Measurements from ENCODE around the gene TRAPPC11.

Gene TRAPPC11

DNA sequence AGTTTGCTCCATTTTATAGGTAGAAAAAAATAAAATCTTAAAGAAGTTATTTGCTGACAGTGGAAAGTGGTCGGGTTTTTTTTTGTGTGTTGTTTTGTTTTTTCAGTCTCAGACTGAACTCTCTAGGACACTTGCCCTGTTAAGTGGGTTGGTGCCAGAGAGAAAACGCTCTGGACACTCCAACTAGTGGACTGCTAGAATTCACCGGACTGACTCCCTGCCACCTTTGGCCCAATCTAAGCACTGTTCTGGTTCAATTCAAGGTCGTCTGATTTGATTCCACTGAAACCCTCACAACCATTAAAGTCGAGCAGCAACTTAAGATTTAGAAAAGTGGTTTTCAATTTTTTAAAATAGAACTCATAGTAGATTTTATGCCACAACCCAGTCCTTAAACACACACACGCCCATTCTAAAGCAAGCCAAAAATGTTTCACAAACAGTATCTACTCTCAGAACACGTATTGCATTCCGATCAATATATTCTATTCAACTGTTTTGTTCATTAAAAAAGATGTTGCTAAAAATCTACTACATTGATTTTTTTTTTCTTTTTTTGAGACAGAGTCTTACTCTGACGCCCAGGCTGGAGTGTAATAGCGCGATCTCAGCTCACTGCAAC lies 27.4 kb upstream of the TRAPPC11 start:
- no peaks in the 10 kb centered on the region for H3K27me3 Mint-ChIP-seq
- no peak overlapping the region for H3K4me3 Mint-ChIP-seq
- peaks cover 6% of the 10 kb centered on the region for H3K4me1 Mint-ChIP-seq (ENCODE audit: low read depth)
- no peaks in the 10 kb centered on the region for H3K9me3 Mint-ChIP-seq
- no peaks in the 10 kb centered on the region for H3K36me3 Mint-ChIP-seq (ENCODE audit: low read depth)
- H3K27ac Mint-ChIP-seq, result no peak overlapping the region
- intact Hi-C loops (cut with micrococcal nuclease), result no loop called here

DNA sequence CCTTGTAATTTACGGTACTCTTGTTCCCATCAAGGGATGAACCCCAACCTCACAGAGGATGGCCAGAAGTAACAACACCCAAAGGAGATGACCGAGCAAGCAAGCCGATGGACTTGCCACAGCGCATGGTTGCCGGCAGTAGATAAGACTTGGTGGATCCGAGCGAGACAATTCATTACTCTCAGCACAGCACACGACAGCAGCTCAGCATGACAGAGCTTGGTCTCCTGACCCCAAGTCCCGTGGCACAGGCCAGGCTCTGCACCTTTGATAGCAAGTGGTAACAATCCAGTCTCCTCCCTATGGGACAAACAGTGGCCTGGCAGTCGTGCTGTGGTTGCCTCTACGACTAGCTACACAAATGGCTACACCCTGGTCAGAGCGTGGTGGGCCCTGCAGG lies 26.4 kb upstream of the TRAPPC11 start:
- intact Hi-C loops (cut with micrococcal nuclease), result no loop called here
- Mint-ChIP-seq H3K27ac (no peak overlapping the region), H3K27me3 (no peaks in the 10 kb centered on the region), H3K4me1 (ENCODE audit: low read depth) (peaks cover 6% of the 10 kb centered on the region), H3K9me3 (no peaks in the 10 kb centered on the region), H3K4me3 (no peak overlapping the region), H3K36me3 (ENCODE audit: low read depth) (no peaks in the 10 kb centered on the region)

DNA sequence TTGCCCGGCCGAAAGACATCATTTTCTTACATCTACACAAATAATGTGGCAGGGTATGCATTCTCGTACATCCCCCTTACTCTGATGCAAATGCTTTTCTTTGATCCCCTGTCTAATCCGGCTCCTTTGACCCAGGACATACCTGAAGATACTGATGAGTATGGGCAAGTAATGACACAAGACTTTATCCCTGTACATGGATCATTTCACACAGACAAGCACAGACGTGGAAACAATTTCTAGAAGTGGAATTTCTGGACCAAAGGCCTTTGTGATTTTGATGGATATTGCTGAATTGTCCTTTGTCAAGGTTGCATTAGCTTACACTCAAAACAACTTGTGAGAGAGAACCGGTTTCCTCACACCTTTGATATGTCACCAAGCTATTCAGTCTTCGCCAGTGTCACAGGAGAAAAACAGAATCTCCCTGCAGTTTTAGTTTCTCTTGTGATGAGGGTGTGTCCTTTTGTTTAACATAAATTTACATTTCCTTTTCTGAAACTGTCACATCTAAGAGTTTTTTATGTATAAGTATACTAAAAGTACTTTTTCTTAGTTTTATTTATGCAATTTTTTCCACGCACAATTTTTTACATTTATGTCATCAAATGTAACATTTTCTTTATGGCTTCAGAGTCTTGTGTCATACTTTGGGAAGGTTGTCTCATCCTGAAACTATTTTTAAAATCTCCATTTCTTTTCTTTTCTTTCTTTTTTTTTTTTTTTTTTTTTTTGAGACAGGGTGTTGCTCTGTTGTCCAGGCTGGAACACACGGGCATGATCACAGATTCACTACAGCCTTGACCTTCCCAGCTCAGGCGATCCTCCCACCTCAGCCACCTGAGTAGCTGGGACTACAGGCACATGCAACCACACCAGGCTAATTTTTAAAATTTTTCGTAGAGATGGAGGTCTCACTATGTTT lies 25.4 kb upstream of the TRAPPC11 start:
- Mint-ChIP-seq H3K4me3 (no peak overlapping the region), H3K27me3 (no peaks in the 10 kb centered on the region), H3K27ac (no peak overlapping the region), H3K9me3 (no peaks in the 10 kb centered on the region), H3K36me3 (ENCODE audit: low read depth) (peaks cover 1% of the 10 kb centered on the region), H3K4me1 (ENCODE audit: low read depth) (peaks cover 6% of the 10 kb centered on the region)
- intact Hi-C loops (cut with micrococcal nuclease), result no loop called here

DNA sequence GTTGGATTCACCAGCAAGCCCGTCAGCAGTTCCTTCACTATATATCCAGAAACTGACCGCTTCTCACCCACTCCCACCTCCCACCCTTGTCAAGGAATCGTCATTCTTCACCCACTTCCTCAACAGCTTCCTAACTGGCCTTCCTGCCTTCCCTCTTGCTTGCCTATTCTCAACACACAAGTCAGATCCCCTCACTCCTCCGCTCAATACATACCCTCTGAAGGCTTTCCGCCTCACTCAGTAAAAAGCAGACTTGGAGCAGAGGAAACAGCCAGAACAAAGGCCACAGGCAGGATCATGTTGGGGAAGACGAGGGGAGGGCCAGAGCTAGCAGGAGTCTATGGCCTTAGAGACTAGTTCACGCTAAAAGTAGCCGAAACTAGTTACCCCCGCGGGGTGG lies 23.8 kb upstream of the TRAPPC11 start:
- Mint-ChIP-seq H3K4me1 (ENCODE audit: low read depth) (peaks cover 6% of the 10 kb centered on the region), H3K4me3 (no peak overlapping the region), H3K9me3 (no peaks in the 10 kb centered on the region), H3K27me3 (no peaks in the 10 kb centered on the region), H3K36me3 (ENCODE audit: low read depth) (peaks cover 8% of the 10 kb centered on the region), H3K27ac (no peak overlapping the region)
- intact Hi-C loops (cut with micrococcal nuclease), result no loop called here

DNA sequence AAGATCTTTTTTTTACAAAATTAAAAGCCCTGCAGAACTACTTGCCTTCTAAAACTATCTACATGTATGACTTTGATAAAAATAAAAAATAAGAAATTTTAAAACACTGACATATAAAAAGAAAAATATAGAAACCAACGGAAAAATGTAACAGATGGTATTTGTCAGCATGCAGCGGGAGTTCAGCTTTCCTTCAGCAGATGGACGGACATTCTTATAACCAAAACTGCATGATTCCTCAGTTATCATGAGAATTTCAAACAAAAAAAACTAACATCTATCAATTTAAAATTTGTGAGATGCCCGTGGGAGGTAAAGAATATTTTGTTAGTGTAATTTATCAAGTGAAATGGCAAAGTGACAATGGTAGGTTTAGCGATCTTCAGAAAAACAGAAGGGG lies 23.4 kb upstream of the TRAPPC11 start:
- Mint-ChIP-seq H3K27ac (no peak overlapping the region), H3K4me1 (ENCODE audit: low read depth) (peaks cover 6% of the 10 kb centered on the region)
- intact Hi-C loops (cut with micrococcal nuclease), result no loop called here

DNA sequence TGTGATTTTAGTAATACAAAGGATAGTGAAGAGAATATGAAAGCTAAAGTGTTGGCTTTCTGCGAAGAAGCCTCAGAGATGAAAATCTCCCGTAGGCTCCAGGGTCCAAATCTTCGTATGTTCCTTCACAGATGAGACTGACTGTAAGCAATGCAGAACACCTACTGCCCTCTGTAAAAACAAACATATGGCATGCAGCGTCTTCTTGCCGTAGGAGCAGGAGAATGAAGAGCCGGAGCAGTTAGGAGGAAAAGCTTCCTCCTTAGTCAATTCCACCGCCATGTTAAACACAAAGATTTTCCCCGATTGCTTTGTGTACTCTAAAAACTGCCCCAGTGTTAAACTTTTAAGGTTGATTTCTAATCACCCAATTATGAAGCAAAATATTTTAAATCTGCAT lies 22.6 kb upstream of the TRAPPC11 start:
- H3K4me3 Mint-ChIP-seq, result no peak overlapping the region
- H3K27ac Mint-ChIP-seq, result no peak overlapping the region
- peaks cover 6% of the 10 kb centered on the region for H3K4me1 Mint-ChIP-seq (ENCODE audit: low read depth)
- H3K9me3 Mint-ChIP-seq, result no peaks in the 10 kb centered on the region
- no peaks in the 10 kb centered on the region for H3K27me3 Mint-ChIP-seq
- intact Hi-C loops (cut with micrococcal nuclease), result no loop called here
- peaks cover 12% of the 10 kb centered on the region for H3K36me3 Mint-ChIP-seq (ENCODE audit: low read depth)

More for the DNA sequence above, 23.4 kb upstream of the TRAPPC11 start:
- H3K4me3 Mint-ChIP-seq, result no peak overlapping the region
- no peaks in the 10 kb centered on the region for H3K9me3 Mint-ChIP-seq
- H3K36me3 Mint-ChIP-seq (ENCODE audit: low read depth), result peaks cover 8% of the 10 kb centered on the region
- no peaks in the 10 kb centered on the region for H3K27me3 Mint-ChIP-seq

DNA sequence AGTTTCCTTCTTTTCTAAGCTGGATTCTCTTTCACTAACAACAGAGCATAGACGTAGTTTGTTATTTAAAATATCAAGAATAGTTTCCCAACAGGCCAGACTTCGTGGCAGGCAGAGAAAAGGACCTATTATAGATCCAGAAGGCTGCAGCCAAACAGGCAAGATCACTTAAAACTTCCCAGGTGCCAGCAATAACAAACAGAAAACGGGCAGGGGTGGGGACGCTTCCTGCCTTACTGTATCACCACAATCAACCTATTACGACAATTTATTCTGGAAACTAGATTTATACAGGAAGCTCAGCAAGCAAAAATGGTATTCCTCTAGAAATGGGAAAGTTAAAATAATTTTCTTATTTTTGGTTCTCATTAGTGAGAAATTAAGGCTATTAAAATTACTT lies 22.2 kb upstream of the TRAPPC11 start:
- Mint-ChIP-seq H3K27ac (no peak overlapping the region), H3K36me3 (ENCODE audit: low read depth) (peaks cover 16% of the 10 kb centered on the region), H3K27me3 (no peaks in the 10 kb centered on the region), H3K4me1 (ENCODE audit: low read depth) (peaks cover 6% of the 10 kb centered on the region), H3K9me3 (no peaks in the 10 kb centered on the region), H3K4me3 (no peak overlapping the region)
- intact Hi-C loops (cut with micrococcal nuclease), result no loop called here

DNA sequence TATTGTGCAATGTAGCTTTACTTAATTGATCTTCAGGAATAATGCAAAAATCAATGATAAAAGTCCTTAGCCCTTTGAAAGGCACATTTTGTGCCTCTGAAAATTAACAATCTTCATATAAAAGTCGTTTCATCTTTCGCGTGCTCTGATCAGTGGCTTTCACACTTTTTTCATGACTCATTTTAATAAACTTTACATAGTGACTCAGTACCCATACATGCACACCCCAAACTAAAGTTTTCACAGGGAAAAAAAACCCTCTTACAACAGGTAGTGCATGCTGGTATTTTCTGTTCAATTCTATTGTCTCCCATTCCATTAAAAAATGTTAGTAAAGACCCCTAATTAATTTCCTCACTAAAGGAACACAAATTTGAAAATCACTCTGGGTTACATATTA lies 21.6 kb upstream of the TRAPPC11 start:
- Mint-ChIP-seq H3K9me3 (no peaks in the 10 kb centered on the region), H3K4me3 (no peak overlapping the region), H3K36me3 (ENCODE audit: low read depth) (peaks cover 20% of the 10 kb centered on the region), H3K27me3 (no peaks in the 10 kb centered on the region), H3K4me1 (ENCODE audit: low read depth) (peaks cover 6% of the 10 kb centered on the region), H3K27ac (no peak overlapping the region)
- intact Hi-C loops (cut with micrococcal nuclease), result no loop called here

DNA sequence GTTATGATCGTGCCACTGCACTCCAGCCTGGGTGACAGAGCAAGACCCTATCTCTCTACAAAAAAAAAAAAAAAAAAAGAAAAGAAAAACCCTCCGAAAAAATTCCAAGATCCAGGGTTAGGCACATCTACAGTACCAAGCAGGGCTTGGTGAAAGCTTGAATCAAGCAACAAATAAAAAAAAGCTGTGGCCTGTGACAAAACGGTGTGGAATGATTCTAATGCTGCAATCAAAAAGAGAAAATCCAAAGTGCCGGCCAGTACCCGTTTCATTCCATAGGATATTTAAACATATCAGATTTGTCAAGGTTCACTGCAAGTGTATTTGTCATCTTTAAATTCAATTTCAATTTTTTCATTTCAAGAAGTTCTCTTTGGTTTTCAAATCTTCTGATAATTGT lies 20.7 kb upstream of the TRAPPC11 start:
- H3K27me3 Mint-ChIP-seq, result no peaks in the 10 kb centered on the region
- H3K27ac Mint-ChIP-seq, result no peak overlapping the region
- peaks cover 28% of the 10 kb centered on the region for H3K36me3 Mint-ChIP-seq (ENCODE audit: low read depth)
- intact Hi-C loops (cut with micrococcal nuclease), result no loop called here
- H3K4me1 Mint-ChIP-seq (ENCODE audit: low read depth), result peaks cover 6% of the 10 kb centered on the region
- H3K9me3 Mint-ChIP-seq, result no peaks in the 10 kb centered on the region
- H3K4me3 Mint-ChIP-seq, result no peak overlapping the region

DNA sequence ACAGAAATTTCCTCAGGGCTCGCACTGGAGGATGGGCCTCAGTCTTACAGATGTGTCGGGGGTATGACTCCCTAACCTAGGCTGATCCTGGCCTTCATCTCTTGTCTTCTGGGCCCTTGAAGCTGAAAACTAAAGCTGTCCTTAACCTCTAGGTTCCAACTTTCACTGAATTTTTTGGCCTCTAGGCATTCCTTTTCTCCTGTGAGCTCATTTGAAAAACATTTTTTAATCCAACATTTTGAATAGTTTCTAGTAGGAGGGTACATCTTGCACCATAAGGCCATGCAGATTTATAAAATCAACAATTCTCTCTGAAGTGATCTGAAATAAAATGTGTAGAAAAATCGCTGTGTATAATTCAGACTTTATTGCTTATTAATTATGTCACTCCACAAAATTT lies 19.8 kb upstream of the TRAPPC11 start:
- Mint-ChIP-seq H3K27me3 (no peaks in the 10 kb centered on the region), H3K9me3 (no peaks in the 10 kb centered on the region), H3K36me3 (ENCODE audit: low read depth) (peaks cover 36% of the 10 kb centered on the region), H3K27ac (no peak overlapping the region), H3K4me1 (ENCODE audit: low read depth) (peaks cover 6% of the 10 kb centered on the region), H3K4me3 (no peak overlapping the region)
- intact Hi-C loops (cut with micrococcal nuclease), result no loop called here

DNA sequence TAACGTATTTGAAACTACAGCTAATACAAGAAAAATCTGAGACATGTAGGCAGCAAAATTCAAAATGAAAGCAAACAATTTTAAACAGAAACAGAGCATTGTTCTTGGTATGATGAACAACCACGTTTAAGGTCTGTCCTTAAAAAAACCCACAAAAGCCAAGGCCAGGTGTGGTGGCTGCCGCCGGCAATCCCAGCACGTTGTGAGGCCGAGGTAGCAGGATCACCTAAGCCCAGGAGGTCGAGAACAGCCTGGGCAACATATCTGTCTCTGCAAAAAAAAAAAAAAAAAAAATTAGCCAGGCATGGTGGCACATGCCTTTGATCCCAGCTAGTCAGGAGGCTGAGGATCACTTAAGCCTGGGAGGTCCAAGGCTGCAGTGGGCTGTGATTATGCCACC lies 13.8 kb upstream of the TRAPPC11 start:
- no peak overlapping the region for H3K4me3 Mint-ChIP-seq
- H3K27me3 Mint-ChIP-seq, result no peaks in the 10 kb centered on the region
- H3K9me3 Mint-ChIP-seq, result no peaks in the 10 kb centered on the region
- intact Hi-C loops (cut with micrococcal nuclease), result no loop called here
- H3K27ac Mint-ChIP-seq, result no peak overlapping the region
- peaks cover 80% of the 10 kb centered on the region for H3K36me3 Mint-ChIP-seq (ENCODE audit: low read depth)
- H3K4me1 Mint-ChIP-seq (ENCODE audit: low read depth), result no peaks in the 10 kb centered on the region

DNA sequence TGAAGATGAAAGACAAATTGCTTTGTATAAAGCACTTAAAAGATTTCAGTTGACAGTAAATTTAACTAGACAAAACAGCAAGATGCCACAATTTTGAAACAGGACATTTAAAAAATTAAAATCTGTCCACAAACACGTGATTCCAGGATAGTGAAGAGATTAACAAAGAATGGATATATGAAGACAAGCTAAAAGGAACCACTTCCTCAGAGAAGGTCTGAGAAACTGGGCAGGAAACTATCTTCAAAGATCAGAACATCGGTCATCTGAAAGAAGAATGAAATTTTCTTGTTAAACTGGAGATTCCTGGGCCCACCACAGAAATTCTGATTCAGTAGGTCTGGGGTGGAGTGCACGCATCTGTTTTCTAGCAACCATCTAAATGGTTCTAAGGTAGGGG lies 1.5 kb upstream of the TRAPPC11 start:
- H3K36me3 Mint-ChIP-seq (ENCODE audit: low read depth), result peaks cover 44% of the 10 kb centered on the region
- no peak overlapping the region for H3K4me3 Mint-ChIP-seq
- no peak overlapping the region for H3K27ac Mint-ChIP-seq
- H3K9me3 Mint-ChIP-seq, result no peaks in the 10 kb centered on the region
- no peaks in the 10 kb centered on the region for H3K27me3 Mint-ChIP-seq
- intact Hi-C loops (cut with micrococcal nuclease), result loop anchor here (5.0 to 10.0 kb wide), 2 partner anchors 183 to 560 kb away; partner anchors contain the start of gene WWC2
- H3K4me1 Mint-ChIP-seq (ENCODE audit: low read depth), result peaks cover 33% of the 10 kb centered on the region

DNA sequence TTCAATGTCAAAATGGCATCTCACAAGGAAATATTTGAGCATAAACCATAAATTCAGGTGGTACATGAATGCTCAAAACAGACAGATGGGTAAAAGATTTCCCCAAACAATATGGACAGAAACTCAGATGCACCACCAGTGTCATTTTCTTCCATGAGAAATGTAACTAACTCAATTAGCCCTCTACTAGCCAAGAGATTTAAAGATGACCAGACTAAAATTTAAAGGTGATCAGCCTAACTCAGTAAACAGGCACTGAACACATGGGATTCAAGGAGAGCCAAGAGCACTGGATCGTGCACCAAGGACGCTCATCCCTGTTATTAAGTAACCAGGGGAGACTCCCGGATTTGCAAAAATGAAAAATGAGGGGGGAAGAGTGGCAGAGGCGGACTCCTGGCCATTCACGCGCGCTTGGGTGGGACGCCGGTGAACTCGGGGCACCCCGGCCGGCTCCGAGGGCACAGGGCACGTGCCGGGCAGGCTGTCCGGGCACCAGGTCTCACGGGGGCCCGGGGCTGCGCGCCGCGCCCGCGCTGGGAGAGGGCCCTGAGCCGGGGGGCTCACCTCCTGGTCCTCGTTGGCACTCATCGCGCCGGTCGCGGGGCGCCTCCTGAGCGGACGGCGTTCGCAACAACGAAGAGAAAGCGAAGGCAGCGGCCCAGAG lies 598 bp upstream of the TRAPPC11 start:
- H3K27me3 Mint-ChIP-seq, result no peaks in the 10 kb centered on the region
- intact Hi-C loops (cut with micrococcal nuclease), result loop anchor here (1.0 to 10.0 kb wide), 4 partner anchors 152 to 561 kb away; partner anchors contain the start of gene WWC2

DNA sequence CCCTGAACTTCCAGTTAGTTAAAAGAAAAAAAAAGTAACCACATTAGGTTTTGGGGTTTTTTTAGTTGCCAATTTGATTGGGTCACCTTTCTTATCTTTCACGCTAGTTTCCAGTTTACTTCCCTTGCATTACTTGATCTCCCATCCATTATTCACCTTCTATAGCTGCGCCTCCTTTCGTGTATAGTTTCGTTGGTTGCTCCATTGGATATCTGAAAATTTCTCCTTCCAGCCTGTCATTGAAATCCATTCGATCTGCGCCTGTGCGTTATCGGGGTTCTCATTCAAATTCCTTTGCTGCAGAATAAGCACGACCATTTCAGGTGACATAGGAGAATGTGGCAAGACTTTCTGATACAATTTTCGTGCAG lies 764 bp downstream of the TRAPPC11 start:
- no peaks in the 10 kb centered on the region for H3K9me3 Mint-ChIP-seq
- intact Hi-C loops (cut with micrococcal nuclease), result loop anchor here (1.0 to 10.0 kb wide), 4 partner anchors 154 to 563 kb away; partner anchors contain the start of gene WWC2
- H3K36me3 Mint-ChIP-seq (ENCODE audit: low read depth), result peaks cover 40% of the 10 kb centered on the region
- H3K4me3 Mint-ChIP-seq, result peak overlapping the region; percentile 87
- peaks cover 33% of the 10 kb centered on the region for H3K4me1 Mint-ChIP-seq (ENCODE audit: low read depth)
- peak overlapping the region; percentile 91 for H3K27ac Mint-ChIP-seq
- no peaks in the 10 kb centered on the region for H3K27me3 Mint-ChIP-seq

More for the DNA sequence above, 598 bp upstream of the TRAPPC11 start:
- Mint-ChIP-seq H3K27ac (peak overlapping the region; percentile 91), H3K9me3 (no peaks in the 10 kb centered on the region), H3K4me3 (peak overlapping the region; percentile 87), H3K36me3 (ENCODE audit: low read depth) (peaks cover 42% of the 10 kb centered on the region), H3K4me1 (ENCODE audit: low read depth) (peaks cover 33% of the 10 kb centered on the region)

All from dendritic cell treated with granulocyte-macrophage colony-stimulating factor and Interleukin-4, amounts not matched to agents 40 ng/mL and 50 ng/mL, for 4 days (primary cell).